ENCODE results near the gene NUBPL.
"Not testable (repeated sequence)": the region's sequence is repeated elsewhere in the genome, so short reads cannot be mapped to it uniquely, and the experiment has no call there.

Gene NUBPL

DNA sequence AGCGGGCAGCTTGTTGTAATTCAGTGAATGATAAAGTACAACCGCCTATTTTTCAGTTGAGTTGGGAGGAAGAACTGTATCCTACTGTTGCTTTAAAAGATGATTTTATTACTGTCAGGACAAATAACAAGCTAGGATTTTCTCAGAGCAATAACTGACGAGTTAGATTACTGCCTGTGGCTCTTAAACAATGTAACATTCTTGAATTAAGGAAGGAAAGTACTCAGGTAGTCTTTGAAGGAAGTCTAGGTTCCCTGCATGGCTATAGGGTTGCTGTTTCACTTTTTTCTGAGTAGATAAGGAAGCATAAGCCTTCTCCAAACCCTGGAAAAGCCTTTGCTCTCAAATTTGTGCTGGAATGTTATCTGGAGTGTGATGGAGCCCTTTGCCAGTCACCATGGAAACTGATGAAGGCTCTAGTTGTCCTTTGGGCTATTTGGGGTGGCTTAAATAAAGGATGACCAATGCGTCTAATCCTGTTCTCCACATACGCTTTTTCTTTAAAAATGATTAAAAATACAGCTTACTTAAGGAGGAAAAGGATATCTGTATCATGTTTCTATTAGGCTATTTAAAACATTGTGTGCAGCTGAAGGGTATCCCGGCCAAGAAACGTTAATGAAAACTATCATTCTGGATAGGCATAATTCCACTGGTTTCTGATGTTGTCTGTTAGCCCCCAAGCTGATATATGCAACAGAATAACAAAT lies 17.7 kb downstream of the NUBPL start:
- no peak for DNase-seq

DNA sequence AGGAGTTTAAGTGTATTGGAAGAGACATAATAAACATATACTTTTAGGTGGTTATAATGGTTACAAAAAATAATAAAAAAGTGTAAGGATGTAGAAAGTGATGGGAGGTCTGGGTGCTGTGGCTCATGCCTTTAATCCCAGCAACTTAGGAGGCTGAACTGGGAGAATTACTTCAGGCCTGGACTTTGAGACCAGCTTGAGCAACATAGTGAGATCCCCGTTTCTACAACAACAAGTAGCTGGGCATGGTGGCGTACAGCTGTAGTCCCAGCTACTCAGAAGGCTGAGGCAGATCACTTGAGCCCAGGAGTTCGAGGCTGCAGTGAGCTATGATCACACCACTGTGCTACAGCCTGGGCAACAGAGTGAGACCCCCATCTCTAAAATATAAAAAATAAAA lies 19.0 kb downstream of the NUBPL start:
- no peak for DNase-seq

DNA sequence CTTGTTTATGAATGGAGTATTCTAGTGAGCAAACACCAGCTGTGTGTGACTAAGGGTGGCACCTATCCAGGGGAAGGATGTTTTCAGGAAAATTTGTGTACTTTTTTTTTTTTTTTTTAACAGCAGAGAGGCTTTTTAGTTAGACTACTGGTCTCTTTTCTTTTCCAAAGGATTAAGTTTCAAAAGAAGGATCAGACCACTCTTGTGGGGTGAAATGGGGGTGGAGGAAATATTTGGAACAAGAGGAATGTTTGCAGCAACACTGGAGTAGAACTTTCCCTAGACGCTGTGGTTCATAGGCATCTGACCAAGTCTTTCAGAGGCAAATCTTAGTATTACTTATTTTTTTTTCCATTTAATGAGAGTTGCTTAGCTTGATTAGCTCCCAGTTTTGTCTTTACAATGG lies 21.1 kb downstream of the NUBPL start:
- DNase-seq: no peak

DNA sequence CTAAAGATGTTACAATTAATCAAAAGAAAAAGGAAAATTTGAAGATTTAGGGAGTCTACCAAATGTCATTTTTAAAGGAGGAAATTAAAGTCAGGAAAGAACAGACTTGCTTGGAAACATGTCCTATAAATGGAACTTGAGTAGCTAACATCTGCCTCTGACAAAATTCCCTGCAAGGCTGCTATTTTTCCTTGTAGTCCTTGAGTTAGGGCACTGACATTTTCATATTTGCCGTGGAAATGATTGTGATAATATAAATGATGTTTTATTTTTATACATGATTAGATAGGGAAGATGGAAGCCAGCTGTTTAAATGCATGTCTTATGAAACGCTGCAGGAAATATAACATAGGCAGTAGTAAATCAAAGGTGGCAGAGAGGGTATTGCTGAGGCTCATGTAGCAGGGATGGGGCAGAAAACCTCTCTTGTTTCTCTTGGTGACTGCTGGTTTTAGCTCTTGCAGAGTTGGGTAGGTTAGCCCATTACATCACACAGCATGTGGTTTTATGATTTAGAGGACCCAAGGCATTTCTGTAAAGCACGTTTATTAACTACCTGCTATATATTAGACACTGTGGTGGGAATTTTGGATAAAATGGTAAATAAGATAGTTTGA lies 21.7 kb downstream of the NUBPL start:
- DNase-seq: no peak

DNA sequence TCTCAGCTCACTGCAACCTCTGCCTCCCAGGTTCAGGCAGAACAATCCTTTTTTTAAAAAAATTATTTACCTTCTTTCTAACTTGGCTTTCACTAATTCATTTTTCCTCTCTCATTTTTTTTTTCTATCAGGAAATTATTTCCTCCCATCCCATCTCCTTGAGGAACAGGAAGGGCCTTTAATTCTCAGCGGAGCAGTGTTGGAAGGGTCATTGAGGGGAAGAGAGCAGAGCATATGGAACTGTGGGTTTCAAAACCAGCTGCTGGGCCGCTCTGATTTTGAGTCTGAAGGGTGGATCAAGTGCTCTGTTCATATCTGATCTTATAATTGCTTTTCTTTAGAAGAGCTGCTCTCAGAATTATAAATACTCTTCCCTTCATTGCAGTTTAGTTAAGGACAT lies 29.0 kb downstream of the NUBPL start:
- DNase-seq: no peak

DNA sequence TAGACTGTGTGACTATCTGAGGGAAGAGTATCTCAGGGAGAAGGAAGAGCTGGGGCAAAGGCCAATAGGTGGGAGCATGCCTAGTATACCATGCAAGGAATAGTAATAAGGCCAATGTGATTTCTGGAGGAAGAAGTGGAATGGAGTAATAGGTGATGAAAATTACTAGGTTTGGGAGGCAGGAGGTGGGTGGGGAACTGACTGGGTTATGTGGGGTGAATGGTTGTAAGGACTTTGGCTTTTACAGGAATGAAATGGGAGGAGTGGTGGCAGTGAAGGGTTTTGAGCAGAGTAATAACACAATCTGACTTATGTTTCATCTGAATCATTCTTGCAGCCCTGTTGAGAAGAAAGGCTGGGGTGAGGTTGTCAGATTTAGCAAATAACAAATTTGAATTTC lies 30.9 kb downstream of the NUBPL start:
- no peak for DNase-seq

DNA sequence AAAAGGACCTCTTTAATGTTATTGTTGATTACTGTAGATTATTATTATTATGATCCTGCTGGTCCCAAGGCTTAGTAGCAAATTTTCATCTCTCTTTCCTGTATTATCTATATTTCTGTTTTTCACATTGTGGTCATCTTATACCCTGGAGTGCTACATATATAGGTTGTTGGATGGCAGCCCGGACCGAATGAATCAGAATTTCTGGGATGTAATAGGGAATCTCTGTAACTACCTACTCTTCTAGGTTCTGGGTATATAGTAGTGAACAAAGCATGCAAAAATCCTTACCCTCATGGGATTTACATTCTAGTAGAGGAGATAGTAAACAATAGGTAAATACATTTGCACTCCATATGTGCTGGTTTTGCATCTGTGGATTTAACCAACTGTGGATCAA lies 31.4 kb downstream of the NUBPL start:
- DNase-seq: no peak

DNA sequence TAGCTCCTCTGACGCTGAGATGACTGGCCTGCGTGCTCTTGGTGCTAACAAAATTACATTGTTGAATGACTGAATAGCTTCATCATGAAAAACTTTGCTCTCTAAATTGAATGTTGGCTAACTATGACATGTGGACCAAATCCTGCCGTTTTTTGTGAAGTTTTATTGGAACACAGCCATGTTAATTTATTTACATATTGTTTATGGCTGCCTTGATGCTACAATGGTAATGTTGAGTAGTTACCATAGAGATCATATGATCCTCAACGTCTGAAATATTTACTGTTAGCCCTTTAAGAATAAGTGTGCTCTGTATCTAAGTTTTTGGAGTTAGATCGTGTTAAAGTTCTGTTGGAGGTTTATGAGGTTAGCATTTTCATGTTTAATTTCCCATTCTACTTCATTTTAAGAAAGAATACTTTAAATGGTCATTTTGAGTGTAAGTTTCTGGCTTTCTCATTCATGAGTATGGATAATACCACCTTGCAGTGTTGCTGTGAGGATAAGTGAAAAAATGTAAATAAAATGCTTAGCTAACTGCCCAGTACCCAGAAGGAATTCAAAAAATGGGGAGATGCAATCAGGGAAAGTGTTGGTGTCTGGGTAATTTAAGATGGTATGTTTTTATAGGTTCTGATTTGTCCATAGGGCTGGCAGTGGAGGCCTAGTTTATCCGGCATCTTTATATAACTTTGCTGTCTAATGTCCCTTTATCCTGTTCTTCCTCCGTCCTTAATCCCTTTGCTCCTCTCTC lies 35.3 kb downstream of the NUBPL start:
- DNase-seq: no peak

DNA sequence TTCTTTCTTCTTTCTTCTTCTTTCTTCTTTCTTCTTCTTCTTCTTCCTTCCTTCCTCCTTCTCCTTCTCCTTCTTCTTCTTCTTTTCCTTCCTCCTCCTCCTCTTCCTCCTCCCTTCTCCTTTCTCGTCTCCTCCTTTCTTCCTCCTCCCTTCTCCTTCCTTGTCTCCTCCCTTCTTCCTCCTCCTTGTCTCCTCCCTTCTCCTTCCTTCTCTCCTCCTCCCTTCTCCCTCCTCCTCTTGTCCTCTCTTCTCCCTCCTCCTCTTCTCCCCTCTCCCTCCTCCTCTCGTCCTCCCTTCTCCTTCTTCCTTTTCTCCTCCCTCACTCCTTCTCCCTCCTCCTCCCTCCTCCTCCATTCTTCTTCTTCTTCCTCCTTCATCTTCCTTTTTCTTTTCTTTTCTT lies 44.5 kb downstream of the NUBPL start:
- DNase-seq: no peak

DNA sequence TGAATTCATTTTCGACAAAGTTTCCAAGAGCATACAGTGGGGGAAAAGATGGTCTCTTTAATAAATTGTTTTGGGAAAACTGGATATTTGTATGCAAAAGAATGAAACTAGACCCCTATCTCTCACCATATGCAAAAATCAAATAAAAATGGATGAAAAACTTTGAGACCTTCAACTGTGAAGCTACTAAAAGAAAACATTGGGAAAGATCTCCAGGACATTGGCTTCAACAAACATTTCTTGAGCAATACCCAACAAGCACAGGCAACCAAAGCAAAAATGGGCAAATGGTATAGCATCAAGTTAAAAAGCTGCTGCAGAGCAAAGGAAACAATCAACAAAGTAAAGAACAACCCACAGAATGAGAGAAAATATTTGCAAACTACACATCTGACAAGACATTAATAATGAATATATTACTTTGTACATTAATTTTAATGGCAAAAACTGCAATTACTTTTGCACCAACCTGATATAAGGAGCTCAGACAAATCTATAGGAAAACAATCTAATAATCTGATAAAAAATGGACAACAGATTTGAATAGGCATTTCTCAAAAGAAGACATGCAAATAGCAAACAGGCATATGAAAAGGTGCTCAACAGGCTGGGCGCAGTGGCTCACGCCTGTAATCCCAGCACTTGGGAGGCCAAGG lies 50.7 kb downstream of the NUBPL start:
- no peak for DNase-seq

DNA sequence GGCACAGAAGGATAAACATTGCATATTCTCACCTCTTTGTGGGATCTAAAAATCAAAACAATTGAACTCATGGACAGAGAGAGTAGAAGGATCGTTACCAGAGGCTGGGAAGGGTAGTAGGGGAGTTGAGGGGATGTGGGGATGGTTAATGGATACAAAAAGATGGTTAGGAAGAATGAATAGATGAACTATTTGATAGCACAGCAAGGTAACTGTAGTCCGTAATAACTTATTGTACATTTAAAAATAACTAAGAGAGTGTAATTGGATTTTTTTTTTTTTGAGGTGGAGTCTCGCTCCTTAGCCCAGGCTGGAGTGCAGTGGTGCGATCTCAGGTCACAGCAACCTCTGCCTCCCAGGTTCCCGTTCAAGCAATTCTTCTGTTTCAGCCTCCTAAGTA lies 52.0 kb downstream of the NUBPL start:
- no peak for DNase-seq

DNA sequence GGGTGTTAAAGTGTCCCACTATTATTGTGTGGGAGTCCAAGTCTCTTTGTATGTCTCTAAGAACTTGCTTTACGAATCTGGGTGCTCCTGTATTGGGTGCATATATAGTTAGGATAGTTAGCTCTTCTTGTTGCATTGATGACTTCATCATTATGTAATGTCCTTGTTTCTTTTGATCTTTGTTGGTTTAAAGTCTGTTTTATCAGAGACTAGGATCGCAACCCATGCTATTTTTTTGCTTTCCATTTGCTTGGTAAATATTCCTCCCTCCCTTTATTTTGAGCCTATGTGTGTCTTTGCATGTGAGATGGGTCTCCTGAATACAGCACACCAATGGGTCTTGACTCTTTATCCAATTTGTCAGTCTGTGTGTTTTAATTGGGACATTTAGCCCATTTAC lies 57.7 kb downstream of the NUBPL start:
- DNase-seq: not testable (repeated sequence)

DNA sequence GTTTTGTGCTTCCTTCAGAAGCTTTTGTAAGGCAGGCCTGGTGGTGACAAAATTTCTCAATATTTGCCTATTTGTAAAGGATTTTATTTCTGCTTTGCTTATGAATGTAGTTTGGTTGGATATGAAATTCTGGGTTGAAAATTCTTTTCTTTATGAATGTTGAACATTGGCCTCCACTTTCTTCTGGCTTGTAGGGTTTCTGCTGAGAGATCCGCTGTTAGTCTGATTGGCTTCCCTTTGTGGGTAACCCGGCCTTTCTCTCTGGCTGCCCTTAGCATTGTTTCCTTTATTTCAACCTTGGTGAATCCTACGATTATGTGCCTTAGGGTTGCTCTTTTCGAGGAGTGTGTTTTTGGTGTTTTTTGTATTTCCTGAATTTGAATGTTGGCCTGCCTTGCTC lies 58.2 kb downstream of the NUBPL start:
- DNase-seq: no peak

DNA sequence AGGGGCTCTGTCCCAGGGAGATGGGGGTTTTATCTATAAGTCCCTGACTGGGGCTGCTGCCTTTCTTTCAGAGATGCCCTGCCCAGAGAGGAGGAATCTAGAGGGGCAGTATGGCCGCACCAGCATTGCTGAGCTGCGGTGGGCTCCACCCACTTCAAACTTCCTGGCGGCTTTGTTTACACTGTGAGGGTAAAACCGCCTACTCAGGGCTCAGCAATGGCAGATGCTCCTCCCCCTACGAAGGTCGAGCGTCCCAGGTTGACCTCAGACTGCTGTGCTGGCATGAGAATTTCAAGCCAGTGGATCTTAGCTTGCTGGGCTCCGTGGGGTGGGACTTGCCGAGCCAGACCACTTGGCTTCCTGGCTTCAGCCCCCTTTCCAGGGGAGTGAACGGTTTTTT lies 59.7 kb downstream of the NUBPL start:
- DNase-seq: not testable (repeated sequence)

DNA sequence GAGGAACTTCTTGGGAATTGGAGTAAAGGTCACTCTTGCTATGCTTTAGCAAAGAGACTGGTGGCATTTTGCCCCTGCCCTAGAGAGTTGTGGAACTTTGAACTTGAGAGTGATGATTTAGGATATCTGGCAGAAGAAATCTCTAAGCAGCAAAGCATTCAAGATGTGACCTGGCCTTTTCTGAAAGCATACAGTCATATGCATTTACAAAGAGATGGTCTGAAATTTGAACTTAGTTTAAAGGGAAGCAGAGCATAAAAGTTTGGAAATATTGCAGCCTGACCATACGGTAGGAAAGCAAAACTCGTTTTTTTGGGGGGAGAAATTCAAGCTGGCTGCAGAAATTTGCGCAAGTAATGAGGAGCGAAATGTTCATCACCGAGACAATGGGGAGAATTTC lies 60.9 kb downstream of the NUBPL start:
- DNase-seq: no peak

DNA sequence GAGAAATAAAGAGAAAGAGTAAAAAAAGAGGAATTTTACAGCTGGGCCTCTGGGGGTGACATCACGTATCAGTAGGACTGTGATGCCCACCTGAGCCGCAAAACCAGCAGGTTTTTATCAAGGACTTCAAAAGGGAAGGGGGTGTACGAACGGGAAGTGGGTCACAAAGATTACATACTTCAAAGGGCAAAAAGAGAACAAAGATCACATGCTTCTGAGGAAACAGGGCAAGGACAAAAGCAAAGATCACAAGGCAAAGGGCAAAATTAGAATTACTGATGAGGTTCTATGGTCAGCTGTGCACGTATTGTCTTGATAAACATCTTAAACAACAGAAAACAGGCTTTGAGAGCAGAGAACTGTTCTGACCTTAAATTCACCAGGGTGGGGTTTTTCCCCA lies 91.7 kb downstream of the NUBPL start:
- DNase-seq: not testable (repeated sequence)

DNA sequence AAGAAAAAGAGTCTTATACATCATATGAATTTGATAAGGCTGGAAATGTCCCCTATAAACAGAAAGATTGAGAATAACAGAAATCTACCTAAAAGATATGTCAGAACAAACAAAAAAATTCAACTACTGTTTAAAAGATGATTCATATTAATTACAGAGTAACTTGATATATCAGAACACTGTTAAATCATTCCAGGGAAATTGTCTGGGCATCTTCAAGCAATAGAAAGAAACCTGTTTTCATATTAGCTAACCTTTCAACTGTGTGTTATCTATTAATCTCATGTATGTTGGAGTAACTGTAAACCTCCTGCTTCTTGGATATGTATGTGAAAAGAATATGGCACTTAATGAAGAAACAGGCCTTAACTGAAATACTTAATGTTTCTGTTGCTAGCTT lies 96.7 kb downstream of the NUBPL start:
- no peak for DNase-seq

DNA sequence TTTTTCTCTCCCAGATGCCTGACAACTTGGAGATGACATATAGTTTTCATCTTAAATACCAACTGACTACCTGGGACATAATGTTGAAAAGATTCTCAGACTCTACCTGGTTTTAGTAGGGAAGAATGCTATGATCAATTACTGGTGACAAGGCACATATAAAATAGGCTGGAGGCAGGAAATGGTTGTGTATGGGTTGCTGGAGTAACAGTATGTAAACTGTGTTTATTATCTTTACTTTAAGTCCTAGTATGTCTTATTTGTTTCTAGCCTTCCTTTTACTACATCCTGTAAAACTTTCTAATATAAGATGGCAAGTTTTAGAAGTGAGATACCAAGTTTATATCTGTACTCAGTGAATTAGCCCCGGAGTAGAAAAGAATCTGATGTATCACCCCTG lies 98.1 kb downstream of the NUBPL start:
- no peak for DNase-seq

DNA sequence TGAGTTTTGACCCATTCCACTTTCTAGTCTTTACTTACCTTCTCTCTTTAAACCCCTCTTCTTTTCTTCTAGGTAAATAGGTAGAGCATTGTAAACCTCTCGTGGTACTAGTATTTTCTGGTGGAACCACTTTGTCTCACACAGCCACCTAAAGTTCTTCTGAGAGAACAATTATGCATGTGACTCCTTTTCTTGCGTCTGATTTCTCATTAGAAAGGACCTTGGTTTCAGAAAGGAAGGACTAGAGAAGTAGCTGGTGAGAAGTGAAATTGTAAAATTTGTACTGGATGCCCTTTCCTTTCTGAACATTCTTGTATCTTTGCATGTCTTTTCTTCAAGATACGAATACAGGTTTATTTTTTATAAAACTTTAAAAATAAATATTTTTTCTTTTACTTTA lies 99.0 kb downstream of the NUBPL start:
- no peak for DNase-seq

DNA sequence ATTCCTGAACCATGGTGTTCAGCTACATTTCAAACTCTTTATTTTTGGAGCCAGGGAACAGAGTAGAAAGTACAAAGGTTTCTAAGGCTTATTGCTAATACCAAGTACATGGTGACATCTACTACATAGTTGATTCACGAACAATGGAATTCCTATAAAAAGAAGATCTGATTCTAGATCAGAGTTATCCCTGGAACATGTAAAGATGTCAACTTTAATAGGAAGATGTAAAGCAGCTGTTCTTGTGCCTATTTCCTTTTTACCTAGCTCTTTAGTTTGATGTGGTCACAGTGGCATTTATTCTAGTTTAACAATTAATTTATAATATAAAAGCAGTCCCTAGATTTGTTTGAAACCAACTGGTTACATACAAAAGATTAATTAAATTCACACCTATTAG lies 99.5 kb downstream of the NUBPL start:
- no peak for DNase-seq

DNA sequence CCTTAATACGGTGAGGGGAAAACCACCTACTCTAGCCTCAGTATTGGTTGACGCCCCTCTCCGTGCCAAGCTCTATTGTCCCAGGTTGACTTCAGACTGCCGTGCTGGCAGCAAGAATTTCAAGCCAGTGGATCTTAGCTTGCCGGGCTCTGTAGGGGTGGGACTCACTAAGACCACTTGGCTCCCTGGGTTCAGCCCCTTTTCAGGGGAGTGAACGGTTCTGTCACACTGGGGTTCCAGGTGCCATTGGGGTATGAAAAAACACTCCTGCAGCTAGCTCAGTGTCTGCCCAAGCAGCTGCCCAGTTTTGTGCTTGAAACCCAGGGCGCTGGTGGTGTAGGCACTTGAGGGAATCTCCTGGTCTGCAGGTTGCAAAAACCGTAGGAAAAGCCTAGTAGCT lies 107.1 kb downstream of the NUBPL start:
- no peak for DNase-seq

DNA sequence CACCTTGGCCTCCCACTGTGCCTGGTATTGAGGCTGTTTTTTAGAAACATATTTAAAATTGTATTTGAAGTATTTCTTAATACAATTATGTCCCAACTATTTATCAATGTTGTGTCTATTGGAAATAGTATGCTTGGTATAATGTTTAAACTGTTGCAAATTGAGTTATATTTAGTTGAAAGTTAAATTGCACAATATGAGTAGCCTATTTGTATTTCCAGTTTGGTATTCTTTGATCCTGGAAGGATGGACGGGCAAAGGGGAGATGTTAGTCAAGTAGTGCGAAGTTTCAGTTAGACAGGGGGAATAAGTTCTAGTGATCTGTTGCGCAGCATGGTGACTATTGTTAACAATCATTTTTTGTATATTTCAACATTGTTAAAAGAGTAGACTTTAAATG lies 111.5 kb downstream of the NUBPL start:
- DNase-seq: no peak

DNA sequence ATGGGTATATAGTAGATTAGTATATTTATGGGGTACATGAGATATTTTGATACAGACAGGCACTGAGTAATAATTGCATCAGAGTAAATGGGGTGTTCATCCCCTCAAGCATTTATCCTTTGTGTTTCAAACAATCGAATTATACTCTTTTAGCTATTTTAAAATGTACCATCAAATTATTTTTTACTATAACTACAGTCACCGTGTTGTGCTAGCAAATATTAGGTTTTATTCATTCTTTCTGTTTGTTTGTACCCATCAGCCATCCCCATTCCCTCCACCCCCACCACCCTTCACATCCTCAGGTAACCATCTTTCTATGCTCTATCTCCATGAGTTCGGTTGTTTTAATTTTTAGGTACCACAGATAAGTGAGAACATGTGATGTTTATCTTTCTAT lies 115.8 kb downstream of the NUBPL start:
- DNase-seq: no peak

DNA sequence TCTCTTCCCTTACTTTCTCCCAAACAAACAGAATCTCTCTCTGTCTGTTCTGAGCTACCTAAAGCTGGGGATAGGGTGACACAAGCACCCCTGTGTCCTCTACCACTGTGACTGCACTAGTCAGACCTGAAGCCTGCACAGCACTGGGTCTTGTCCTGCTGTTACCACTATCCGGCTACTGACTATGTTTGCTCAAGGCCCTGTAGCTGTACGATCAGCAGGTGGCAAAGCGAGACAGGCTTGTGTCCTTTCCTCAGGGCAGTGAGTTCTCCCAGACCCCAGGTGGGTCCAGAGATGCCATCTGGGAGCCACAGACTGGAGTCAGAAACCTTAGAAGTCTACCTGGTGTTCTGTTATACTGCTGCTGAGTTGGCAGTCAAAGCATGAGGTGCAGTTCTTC lies 116.4 kb downstream of the NUBPL start:
- no peak for DNase-seq
